ENCODE data around the gene STARD10. TPM values are rescaled to one million over a fixed set of nuclear protein-coding genes. Genes with fewer than 3 reads are reported as not detected.

The STARD10 gene
- total RNA-seq, 2 donors from 2014 or later: 7.7 to 16.4 TPM

DNA sequence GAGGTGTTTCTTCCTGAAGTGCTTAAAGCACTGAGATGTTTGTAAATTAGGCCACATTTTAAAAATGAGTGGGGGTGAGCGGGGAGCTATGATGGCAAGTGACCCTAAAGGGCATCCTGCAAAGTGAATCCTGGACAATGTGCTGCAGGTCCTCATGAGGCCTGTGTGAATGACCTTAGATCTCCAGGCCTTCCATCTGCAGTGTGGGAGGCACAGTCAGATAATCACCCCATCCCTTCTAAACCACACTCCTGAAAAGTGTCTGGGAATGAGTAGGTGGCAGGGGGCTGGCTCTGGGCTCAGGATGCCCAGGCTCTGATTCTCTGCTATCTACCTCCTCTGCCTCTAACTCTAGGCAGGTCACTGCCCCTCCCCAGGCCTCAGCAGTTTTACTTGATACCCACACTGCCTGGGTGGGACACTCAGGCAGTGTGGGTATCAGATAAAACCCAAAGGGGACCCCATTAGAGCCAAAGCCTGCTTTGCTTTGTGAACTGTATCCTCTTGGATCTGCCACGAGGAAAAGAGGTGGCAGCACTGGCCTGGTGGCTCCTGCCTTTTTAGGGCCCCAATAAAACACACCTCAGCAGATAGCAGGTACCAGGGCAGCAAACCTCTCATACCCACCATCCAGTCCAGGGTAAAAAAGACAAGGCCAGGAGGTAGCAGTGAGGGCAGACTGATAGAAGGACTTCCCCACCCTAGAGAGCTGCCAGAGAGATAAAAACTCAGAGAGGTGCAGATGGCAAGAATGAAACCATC, 10.5 kb downstream of the STARD10 start:
- no peak for ATAC-seq (replicated peaks)
- no peak overlapping the region for H3K27ac Mint-ChIP-seq
- H3K9me3 Mint-ChIP-seq: no peaks in the 10 kb centered on the region
- H3K36me3 Mint-ChIP-seq (ENCODE audit: low read depth): no peaks in the 10 kb centered on the region
- peaks cover 17% of the 10 kb centered on the region for H3K4me1 Mint-ChIP-seq
- no peaks in the 10 kb centered on the region for H3K27me3 Mint-ChIP-seq
- H3K4me3 Mint-ChIP-seq: peak overlapping the region; percentile 70

DNA sequence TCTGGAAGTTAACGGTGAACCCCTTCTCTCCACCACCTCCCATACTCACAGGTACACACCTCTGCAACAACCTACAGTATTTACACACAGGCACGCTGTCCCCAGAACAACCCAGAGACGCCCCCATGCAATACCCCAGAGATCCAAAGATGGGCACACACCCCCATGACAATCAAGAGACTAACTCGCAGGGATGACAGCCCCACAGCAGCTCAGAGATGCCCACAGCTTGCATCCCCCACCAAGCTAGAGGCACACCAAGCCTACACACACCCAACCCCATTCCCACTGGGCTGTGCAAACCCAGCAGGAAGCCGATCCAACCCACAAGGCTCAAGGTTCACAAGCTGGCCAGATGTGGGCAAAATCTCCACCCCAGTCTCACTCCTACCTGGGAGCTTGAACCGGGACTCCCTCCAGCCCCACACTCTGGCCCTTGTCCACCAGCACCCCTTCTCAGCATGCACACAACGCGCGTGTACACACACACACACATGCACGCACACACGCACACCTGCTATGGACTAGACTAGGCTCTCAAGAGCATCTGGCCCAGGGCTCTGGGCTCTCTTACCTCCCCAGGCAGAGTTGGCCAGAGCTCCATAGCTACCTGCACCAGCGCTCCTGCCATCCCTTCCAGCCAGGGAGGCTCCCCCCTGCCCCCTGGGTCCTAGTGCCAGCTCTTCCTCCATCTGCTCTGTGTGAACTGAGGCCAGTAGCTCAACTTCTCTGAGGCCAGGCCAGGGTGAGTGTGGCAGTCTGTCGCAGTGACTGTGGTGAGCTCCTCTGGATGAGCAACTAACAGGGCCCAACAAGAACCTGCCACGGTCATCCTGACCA, 11.5 kb downstream of the STARD10 start:
- Mint-ChIP-seq H3K4me1 (peaks cover 17% of the 10 kb centered on the region), H3K9me3 (no peaks in the 10 kb centered on the region), H3K27me3 (no peaks in the 10 kb centered on the region), H3K27ac (peak overlapping the region; percentile 6), H3K4me3 (peak overlapping the region; percentile 70), H3K36me3 (ENCODE audit: low read depth) (no peaks in the 10 kb centered on the region)
- peak; percentile 20 for ATAC-seq (replicated peaks)

DNA sequence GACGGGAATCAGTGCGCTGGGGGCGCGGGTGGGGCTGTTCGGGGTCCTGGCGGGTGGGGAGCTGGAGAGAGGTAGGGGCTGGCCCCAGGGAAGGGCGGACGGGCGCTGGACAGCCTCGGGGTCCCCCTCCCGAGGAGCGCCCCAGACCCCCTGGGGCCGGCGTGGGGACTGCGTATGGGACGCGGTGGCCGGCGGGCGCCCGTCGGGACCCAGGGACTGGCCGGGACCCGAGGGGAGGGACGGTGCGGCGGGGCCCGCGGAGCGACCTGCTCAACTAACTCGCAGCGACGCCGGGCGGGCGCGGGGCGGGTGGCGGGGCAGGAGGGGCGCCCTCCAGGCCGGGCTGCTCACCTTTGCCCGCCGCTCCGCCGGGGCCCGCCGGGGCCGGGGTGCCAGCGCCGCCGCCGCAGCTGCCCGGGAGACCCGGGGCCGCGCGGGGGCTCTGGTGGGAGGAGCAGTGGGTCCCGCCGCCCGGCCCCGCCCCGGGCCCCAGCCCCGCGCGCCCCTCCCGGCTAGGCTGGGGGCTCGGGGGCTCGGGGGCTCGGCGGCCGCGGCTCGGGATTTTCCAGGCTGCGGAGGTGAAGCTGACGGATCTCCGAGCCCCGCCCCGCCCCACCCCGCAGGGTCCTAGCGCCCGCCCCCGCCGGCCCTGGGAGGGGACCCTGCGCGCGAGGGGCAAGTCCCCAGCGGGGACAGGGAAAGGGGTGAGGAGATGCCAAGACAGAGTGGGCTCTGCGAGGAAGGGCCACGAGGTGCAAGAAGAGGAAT, 12.3 kb downstream of the STARD10 start:
- H3K4me1 Mint-ChIP-seq: peaks cover 17% of the 10 kb centered on the region
- peak; percentile 66 for ATAC-seq (replicated peaks)
- peak overlapping the region; percentile 70 for H3K4me3 Mint-ChIP-seq
- no peaks in the 10 kb centered on the region for H3K36me3 Mint-ChIP-seq (ENCODE audit: low read depth)
- H3K9me3 Mint-ChIP-seq: no peaks in the 10 kb centered on the region
- peak overlapping the region; percentile 6 for H3K27ac Mint-ChIP-seq
- H3K27me3 Mint-ChIP-seq: no peaks in the 10 kb centered on the region

DNA sequence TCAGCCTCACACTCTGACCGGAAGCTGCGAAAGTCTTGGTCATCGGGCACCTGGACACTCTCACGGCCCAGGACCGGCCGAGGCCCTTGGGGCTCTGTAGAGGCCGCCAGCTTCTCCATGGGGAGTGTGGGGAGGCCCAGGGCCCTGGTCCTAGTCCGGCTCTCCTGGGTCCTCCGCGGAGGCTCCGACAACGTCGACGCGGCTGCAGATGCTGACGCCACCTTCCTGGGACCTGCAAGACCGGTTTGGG, 12.9 kb downstream of the STARD10 start:
- H3K9me3 Mint-ChIP-seq: no peaks in the 10 kb centered on the region
- peak; percentile 2 for ATAC-seq (replicated peaks)

DNA sequence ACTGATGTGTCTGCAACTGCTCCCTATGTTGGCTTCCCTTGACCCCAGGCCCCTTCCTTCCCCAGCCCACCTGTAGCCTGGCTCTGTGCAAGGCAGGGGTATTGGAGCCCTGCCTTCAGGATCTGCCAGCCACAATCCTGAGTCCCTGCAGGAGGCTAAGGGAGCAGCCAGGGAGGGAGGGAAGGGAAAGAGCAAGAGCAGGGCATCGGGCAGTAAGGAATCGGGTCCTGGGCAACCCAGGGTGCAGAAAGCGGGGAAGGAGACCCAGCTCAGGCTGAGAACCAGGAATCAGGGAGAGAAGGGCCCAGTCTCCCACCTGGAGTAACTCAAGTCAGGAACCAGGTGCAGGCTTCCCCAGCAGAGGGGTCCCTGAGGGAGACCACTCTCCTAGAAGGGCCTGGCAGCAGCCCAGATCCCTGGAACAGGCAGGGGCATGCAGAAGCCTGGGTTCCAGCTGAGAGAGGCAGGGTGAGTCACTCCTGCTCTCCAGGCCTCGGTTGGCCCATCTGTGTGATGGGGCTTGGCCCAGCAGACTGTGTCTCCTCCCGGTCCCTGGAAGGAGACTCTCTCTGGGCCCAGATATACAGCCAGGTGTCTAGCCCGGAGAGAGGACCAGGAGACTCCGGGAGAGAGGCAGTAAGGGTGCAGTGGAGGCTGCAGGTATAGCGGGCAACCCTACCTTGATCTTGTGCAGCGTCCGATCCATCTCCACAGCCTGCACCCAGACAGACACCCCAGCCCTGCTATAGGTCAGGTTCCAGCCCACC, 13.4 kb downstream of the STARD10 start:
- no peak for ATAC-seq (replicated peaks)
- H3K36me3 Mint-ChIP-seq (ENCODE audit: low read depth): no peaks in the 10 kb centered on the region
- peak overlapping the region; percentile 55 for H3K4me3 Mint-ChIP-seq
- H3K27me3 Mint-ChIP-seq: no peaks in the 10 kb centered on the region
- no peaks in the 10 kb centered on the region for H3K9me3 Mint-ChIP-seq
- no peak overlapping the region for H3K27ac Mint-ChIP-seq
- peaks cover 17% of the 10 kb centered on the region for H3K4me1 Mint-ChIP-seq

More for the DNA sequence above, 12.9 kb downstream of the STARD10 start:
- Mint-ChIP-seq H3K4me3 (peak overlapping the region; percentile 55), H3K27ac (no peak overlapping the region), H3K4me1 (peaks cover 17% of the 10 kb centered on the region), H3K27me3 (no peaks in the 10 kb centered on the region), H3K36me3 (ENCODE audit: low read depth) (no peaks in the 10 kb centered on the region)

DNA sequence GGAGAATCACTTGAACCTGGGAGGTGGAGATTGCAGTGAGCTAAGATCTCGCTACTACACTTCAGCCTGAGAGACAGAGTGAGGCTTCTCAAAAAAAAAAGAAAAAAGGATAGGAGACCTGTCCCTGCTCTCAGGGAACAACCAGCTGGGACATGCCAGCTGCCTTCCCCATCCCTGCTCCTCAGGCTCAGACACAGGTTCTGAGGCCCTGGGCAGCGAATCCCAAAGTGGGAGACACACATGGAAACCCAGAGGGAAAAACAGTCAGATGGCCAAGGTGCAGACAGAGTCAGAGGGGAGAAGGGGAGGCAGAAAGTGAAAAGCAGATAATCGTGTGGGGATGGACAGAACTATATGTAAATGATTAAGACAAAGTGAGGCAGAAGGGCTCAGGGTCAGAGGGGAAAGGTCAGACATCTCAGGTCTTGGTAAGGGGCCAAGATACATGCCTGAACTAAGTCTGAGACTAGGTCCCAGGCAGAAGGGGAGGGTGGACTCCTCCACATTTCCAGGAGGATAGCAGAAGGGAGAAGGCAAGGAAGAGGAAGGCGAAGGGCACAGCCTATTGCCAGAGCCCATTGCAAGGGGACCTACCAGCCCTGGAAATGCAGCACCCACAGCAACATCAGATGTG, 14.2 kb downstream of the STARD10 start:
- H3K27ac Mint-ChIP-seq: no peak overlapping the region

DNA sequence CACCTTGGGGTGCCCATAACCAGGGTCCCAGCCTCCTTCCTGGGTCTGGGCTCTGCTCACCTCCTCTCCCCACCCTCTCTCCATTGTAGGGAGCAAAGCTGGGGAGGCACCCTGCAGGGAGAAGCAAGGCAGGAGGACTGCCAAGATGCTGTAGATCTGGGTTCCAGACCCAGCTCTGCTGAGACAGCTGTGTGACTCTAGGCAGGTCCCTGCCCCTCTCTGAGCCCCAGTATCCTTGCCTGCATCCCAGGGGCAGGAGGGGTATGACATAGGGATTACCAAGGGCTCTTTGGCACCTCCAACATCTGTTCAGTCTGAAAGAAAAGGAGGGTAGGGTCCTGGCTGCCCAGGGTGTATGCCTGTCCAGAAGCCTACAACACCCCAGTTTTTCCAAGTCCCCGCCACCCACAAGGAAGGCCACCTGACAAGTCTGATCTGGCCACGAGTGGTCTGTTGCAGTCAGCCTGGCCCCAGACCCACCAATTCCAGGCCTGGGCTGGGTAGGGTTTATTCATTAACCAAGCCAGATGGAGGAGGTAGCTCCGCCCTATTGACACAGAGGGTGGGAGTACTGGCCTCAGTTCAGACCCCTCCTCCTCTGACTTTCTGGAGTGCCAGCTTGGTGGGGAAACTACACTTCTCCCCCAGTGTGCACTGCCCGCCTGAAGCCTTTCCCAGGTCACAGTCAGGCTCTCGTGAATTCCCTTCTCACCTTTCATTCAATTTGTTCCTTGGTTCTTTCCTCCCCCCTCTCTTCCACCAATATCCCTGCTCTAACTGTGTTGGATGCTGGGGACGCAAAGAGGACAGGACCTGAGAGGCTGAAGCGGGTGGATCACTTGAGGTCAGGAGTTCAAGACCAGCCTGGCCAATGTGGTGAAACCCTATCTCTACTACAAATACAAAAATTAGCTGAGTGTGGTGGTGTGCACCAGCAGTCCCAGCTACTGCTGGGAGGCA, 15.0 kb downstream of the STARD10 start:
- peaks cover 17% of the 10 kb centered on the region for H3K4me1 Mint-ChIP-seq
- no peaks in the 10 kb centered on the region for H3K36me3 Mint-ChIP-seq (ENCODE audit: low read depth)
- H3K27ac Mint-ChIP-seq: no peak overlapping the region
- H3K9me3 Mint-ChIP-seq: no peaks in the 10 kb centered on the region
- no peaks in the 10 kb centered on the region for H3K27me3 Mint-ChIP-seq
- ATAC-seq (replicated peaks): no peak
- peak overlapping the region; percentile 38 for H3K4me3 Mint-ChIP-seq

More for the DNA sequence above, 14.2 kb downstream of the STARD10 start:
- H3K9me3 Mint-ChIP-seq: no peaks in the 10 kb centered on the region
- H3K4me1 Mint-ChIP-seq: peaks cover 17% of the 10 kb centered on the region
- ATAC-seq (replicated peaks): no peak
- no peaks in the 10 kb centered on the region for H3K27me3 Mint-ChIP-seq
- H3K4me3 Mint-ChIP-seq: peak overlapping the region; percentile 38
- no peaks in the 10 kb centered on the region for H3K36me3 Mint-ChIP-seq (ENCODE audit: low read depth)

DNA sequence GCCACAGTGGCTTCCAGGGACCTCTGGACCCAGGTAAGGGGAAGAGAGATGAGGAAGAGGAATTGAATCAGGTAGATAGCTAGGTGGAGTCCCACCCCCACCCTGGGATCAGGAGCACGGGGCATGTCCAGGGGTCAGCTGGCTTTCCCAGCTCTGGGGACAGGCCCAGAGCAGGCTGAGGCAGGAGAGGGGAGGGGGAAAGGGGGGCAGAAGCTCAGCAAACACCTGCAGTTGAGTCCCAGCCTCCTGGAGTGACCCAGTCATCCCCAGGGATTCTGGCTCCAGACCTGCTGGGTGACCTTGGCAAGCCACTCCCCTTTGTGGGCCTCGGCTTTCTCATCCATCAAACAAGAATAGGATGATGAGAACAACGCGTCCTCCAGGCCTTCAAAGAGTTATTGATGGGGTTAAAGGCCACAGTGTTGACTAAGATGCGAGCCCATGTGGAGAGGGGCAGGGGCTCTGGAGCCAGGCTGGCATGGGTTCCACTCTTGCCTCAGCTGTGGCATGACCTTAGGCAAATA, 16.0 kb downstream of the STARD10 start:
- Mint-ChIP-seq H3K27ac (no peak overlapping the region), H3K9me3 (no peaks in the 10 kb centered on the region), H3K27me3 (no peaks in the 10 kb centered on the region), H3K4me1 (peaks cover 17% of the 10 kb centered on the region), H3K36me3 (ENCODE audit: low read depth) (no peaks in the 10 kb centered on the region), H3K4me3 (no peak overlapping the region)
- ATAC-seq (replicated peaks): no peak

DNA sequence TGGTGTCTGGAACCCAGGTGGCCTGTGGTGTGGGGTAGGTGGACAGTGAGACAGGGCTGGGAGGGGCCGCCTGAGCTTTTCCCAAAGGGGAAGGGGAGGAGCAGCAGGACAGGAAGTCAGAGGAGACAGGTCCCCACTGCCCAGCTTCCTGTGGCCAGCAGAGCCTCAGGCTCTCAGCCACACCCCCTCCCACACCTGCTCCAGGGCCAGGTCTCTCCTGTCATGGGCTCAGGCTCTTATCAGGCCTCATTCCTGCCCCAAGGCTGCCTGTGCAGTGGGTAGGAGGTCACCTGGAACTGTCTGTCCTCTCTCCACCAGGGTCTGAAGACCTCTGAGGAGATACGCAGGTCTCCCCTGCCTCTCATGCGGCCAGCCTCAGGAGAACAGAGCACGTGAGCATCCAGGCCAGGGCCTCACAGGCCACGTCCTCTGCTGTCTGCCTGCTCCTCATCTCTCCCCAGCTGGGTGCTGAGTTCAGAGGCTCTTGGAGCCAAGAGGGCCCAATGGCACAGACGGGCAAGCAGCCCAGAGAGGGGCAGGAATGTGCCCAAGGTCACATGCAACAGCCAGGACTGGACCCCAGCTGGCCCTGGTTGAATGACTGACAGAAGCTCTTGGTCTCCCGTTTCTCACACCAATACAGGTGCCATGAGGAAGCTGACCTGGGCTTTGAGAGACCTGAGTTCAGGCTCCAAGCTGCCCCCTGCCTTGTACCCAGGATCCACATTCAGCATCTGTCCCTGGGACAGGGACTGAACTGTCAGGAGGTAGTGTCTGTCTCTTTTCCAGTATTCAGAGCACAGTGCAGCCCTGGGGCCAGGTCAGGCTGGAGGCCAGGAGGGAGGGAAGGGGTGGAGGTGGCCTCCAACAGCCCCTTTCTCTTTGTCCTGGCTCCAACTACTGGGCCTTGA, 16.7 kb downstream of the STARD10 start:
- ATAC-seq (replicated peaks): no peak
- Mint-ChIP-seq H3K27me3 (no peaks in the 10 kb centered on the region), H3K27ac (peak overlapping the region; percentile 64), H3K4me1 (peaks cover 13% of the 10 kb centered on the region), H3K4me3 (no peak overlapping the region), H3K36me3 (ENCODE audit: low read depth) (no peaks in the 10 kb centered on the region), H3K9me3 (no peaks in the 10 kb centered on the region)

DNA sequence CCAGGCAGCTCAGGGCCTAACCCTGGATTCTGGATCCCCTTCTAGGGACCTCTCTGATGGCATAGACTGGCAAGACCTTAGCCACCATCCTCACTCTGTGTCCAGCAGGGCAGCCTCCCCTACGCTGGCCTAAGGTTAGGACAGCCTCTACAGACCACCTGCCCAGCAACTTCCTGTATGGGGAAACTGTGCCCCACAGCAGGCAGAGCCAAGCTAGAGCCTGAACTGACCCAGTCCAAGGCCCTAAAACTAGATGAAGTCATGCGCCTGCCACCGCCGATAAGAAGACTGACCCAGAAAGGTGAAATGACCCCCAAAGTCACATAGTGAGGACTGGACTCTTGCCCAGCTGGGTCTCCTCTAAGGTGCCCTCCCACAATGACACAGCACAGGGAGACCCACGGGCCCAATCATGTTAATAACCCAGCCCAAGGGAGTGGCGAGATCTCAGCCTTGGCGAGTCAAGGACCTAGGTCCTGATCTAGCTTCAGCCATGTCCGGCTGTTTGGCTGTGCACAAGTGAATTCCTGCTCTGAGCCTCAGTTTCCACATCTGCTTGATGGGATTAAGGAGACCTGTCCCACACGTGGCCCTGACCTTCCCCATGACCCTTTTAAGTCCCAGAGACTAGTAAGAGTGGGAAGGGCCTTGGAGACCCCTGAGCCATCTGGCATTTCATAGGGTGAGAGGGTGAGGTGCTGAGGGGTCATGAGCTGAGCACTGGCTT, 17.6 kb downstream of the STARD10 start:
- Mint-ChIP-seq H3K4me1 (peaks cover 10% of the 10 kb centered on the region), H3K36me3 (ENCODE audit: low read depth) (no peaks in the 10 kb centered on the region), H3K27me3 (no peaks in the 10 kb centered on the region), H3K9me3 (no peaks in the 10 kb centered on the region), H3K27ac (peak overlapping the region; percentile 64), H3K4me3 (no peak overlapping the region)
- ATAC-seq (replicated peaks): no peak

DNA sequence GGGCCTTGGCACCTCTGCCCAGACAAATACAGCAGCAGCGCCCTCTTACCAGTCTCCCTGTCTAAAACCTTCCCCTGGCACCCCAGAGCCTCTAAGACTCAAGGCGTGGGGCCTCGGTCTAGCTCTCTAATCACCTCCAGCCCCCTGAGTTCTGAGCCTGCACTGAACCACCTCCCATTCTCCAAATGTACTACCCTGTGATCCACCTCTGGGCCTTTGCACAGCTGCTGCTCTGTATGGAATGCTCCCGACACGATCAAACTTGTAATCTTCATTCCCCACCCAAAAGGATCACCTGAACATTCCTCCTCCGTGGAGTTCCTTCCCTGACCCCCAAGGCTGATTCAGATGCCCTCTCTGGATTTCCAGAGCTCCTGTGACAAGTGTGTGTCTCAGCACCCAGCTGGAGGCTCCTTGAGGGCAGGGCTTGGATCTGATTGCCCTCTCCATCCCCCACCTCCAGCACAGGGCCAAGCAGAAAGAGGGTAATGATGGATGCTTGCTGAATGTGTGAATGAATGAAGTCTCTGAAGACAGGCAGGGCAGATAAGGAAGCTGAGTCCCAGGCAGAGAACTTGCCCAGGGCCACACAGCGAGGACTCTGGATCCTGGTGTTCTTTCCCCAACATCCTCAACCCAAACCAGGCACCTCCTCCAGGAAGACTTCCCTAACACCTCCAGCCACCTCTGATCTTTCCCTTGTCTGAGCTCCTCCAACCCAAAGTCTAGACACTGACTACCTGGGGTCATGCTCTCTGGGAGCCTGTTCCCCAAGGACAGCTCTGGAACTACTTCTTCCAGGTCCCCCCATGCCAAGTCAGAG, 18.3 kb downstream of the STARD10 start:
- Mint-ChIP-seq H3K4me1 (peaks cover 10% of the 10 kb centered on the region), H3K36me3 (ENCODE audit: low read depth) (no peaks in the 10 kb centered on the region), H3K4me3 (no peak overlapping the region), H3K9me3 (no peaks in the 10 kb centered on the region), H3K27ac (peak overlapping the region; percentile 64), H3K27me3 (no peaks in the 10 kb centered on the region)
- ATAC-seq (replicated peaks): no peak

All from activated T-helper 17 cell treated with anti-CD3 and anti-CD28 coated beads, Interleukin-2, amount 50 U/mL, for 72 hours (primary cell).